ENCODE results near the gene GATAD2B. TPM values are rescaled to one million over a fixed set of nuclear protein-coding genes. Genes with fewer than 3 reads are reported as not detected.

The GATAD2B gene
- total RNA-seq, 3 donors from 2014 or later (not counting 1 experiment from before 2014, with no cell fraction given): 68.1 to 91.3 (median 75.5) TPM

- H3K4me3 Mint-ChIP-seq: no peak overlapping the region
- peaks cover 5% of the 10 kb centered on the region for H3K4me1 ChIP-seq (ENCODE audit: control insufficient read depth, insufficient read depth, low read length)
- no peak for TF ChIP-seq CTCF (IDR thresholded peaks at IDR 0.05)
- no peak for DNase-seq
- H3K9me3 Mint-ChIP-seq: no peaks in the 10 kb centered on the region
- no peaks in the 10 kb centered on the region for H3K36me3 ChIP-seq (ENCODE audit: control insufficient read depth, insufficient read depth, low read length)
- intact Hi-C loops (cut with micrococcal nuclease): loop anchor here (2.0 kb wide), 1 partner anchor 17 kb away; no protein-coding TSS in a partner anchor
- H3K4me3 ChIP-seq (ENCODE audit: low read length): no peak overlapping the region
- no peaks in the 10 kb centered on the region for H3K27me3 ChIP-seq (ENCODE audit: control insufficient read depth, insufficient read depth, low read length)
- WGBS (ENCODE audit: insufficient coverage): 74% methylated on average over 6 of the region's 6 CpGs
- peak overlapping the region; percentile 78 to 89 for H3K27ac Mint-ChIP-seq
- no peak overlapping the region for H3K27ac ChIP-seq (ENCODE audit: low read length)
- H3K36me3 Mint-ChIP-seq: no peaks in the 10 kb centered on the region
- H3K27me3 Mint-ChIP-seq (ENCODE audit: low read depth in 2 of 2): no peaks in the 10 kb centered on the region
- H3K9me3 ChIP-seq (ENCODE audit: control insufficient read depth, insufficient read depth, low read length): no peaks in the 10 kb centered on the region
- H3K4me1 Mint-ChIP-seq: peaks cover 27 to 38% of the 10 kb centered on the region in 2 donors
- ATAC-seq: peak; percentile 35 to 78 (median 54)
These were observed 56.5 kb downstream of the GATAD2B start for GRCh38 chr1:153866045-153866850.

- Histone ChIP-seq H3K4me1 (ENCODE audit: control insufficient read depth, insufficient read depth, low read length) (no peaks in the 10 kb centered on the region), H3K27ac (ENCODE audit: low read length) (no peak overlapping the region), H3K9me3 (ENCODE audit: control insufficient read depth, insufficient read depth, low read length) (no peaks in the 10 kb centered on the region), H3K27me3 (ENCODE audit: control insufficient read depth, insufficient read depth, low read length) (no peaks in the 10 kb centered on the region), H3K36me3 (ENCODE audit: control insufficient read depth, insufficient read depth, low read length) (peaks cover 12% of the 10 kb centered on the region), H3K4me3 (ENCODE audit: low read length) (no peak overlapping the region)
- TF ChIP-seq CTCF (IDR thresholded peaks at IDR 0.05): no peak
- peak overlapping the region in 1 of 2 donors; percentile 57 for H3K27ac Mint-ChIP-seq
- intact Hi-C loops (cut with micrococcal nuclease): no loop called here
- WGBS (ENCODE audit: insufficient coverage): 94% methylated on average over 2 of the region's 3 CpGs
- ATAC-seq (no peak), DNase-seq (no peak)
- H3K36me3 Mint-ChIP-seq: no peaks in the 10 kb centered on the region
- H3K27me3 Mint-ChIP-seq (ENCODE audit: low read depth in 2 of 2): no peaks in the 10 kb centered on the region
- H3K9me3 Mint-ChIP-seq: no peaks in the 10 kb centered on the region
- peaks cover 21 to 39% of the 10 kb centered on the region in 2 donors for H3K4me1 Mint-ChIP-seq
- H3K4me3 Mint-ChIP-seq: no peak overlapping the region
These were observed 62.5 kb downstream of the GATAD2B start for GRCh38 chr1:153860285-153860684.

GRCh38 chr1:153857505-153857904, 65.3 kb downstream of the GATAD2B start:
- WGBS (ENCODE audit: insufficient coverage): 100% methylated on average over 1 of the region's 2 CpGs
- Histone ChIP-seq H3K9me3 (ENCODE audit: control insufficient read depth, insufficient read depth, low read length) (no peaks in the 10 kb centered on the region), H3K4me3 (ENCODE audit: low read length) (no peak overlapping the region), H3K27ac (ENCODE audit: low read length) (no peak overlapping the region), H3K27me3 (ENCODE audit: control insufficient read depth, insufficient read depth, low read length) (no peaks in the 10 kb centered on the region), H3K4me1 (ENCODE audit: control insufficient read depth, insufficient read depth, low read length) (no peaks in the 10 kb centered on the region), H3K36me3 (ENCODE audit: control insufficient read depth, insufficient read depth, low read length) (peaks cover 14% of the 10 kb centered on the region)
- H3K4me3 Mint-ChIP-seq: no peak overlapping the region
- no peak for DNase-seq
- H3K36me3 Mint-ChIP-seq: no peaks in the 10 kb centered on the region
- no peak for TF ChIP-seq CTCF (IDR thresholded peaks at IDR 0.05)
- no peak for ATAC-seq
- no peaks in the 10 kb centered on the region for H3K27me3 Mint-ChIP-seq (ENCODE audit: low read depth in 2 of 2)
- intact Hi-C loops (cut with micrococcal nuclease): no loop called here
- peaks cover 18 to 42% of the 10 kb centered on the region in 2 donors for H3K4me1 Mint-ChIP-seq
- no peaks in the 10 kb centered on the region for H3K9me3 Mint-ChIP-seq
- H3K27ac Mint-ChIP-seq: peak overlapping the region in 1 of 2 donors; percentile 8
